CD4-positive, alpha-beta T cell treated with Interleukin-1 beta for 1 hour (primary cell): ENCODE measurements around the gene COL1A2.

Source experiments
- DNase-seq, 2 donors: peaks; one replicate each; pipeline ENCODE4 v3.0.0-alpha.2; 2020 to 2022

COL1A2 gene

GRCh38 chr7:94394437-94395140 is at the start of gene COL1A2:
Gene COL1A2, plus strand, starts transcription at chr7:94394895. Its CDS starts 137 bp downstream, at chr7:94395032.
- no peak for DNase-seq

- no peak for DNase-seq
Measured at GRCh38 chr7:94345907-94346306, 48.8 kb upstream of the COL1A2 start.

GRCh38 chr7:94348142-94348541 is 46.6 kb upstream of the COL1A2 start:
- DNase-seq: no peak

- DNase-seq: no peak
Measured at GRCh38 chr7:94350734-94351133, 44.0 kb upstream of the COL1A2 start.

GRCh38 chr7:94351703-94352102 is 43.0 kb upstream of the COL1A2 start:
- DNase-seq: no peak

GRCh38 chr7:94352887-94353286 is 41.8 kb upstream of the COL1A2 start:
- no peak for DNase-seq

GRCh38 chr7:94354953-94355352 is 39.7 kb upstream of the COL1A2 start:
- no peak for DNase-seq

- DNase-seq: no peak
Measured at GRCh38 chr7:94355454-94355853, 39.2 kb upstream of the COL1A2 start.

- no peak for DNase-seq
Measured at GRCh38 chr7:94357076-94357475, 37.6 kb upstream of the COL1A2 start.

- DNase-seq: no peak
Measured at GRCh38 chr7:94360926-94361325, 33.8 kb upstream of the COL1A2 start.

- DNase-seq: no peak
Measured at GRCh38 chr7:94362276-94362675, 32.4 kb upstream of the COL1A2 start.

- DNase-seq: no peak
Measured at GRCh38 chr7:94364816-94365215, 29.9 kb upstream of the COL1A2 start.

- DNase-seq: no peak
Measured at GRCh38 chr7:94366163-94366562, 28.5 kb upstream of the COL1A2 start.

- DNase-seq: no peak
Measured at GRCh38 chr7:94366832-94367231, 27.9 kb upstream of the COL1A2 start.

GRCh38 chr7:94367949-94368348 is 26.7 kb upstream of the COL1A2 start:
- DNase-seq: no peak

GRCh38 chr7:94368371-94368791 is 26.3 kb upstream of the COL1A2 start:
- DNase-seq: no peak

GRCh38 chr7:94374231-94374630 is 20.5 kb upstream of the COL1A2 start:
- DNase-seq: no peak

GRCh38 chr7:94374721-94375566 is 19.8 kb upstream of the COL1A2 start:
- DNase-seq: no peak

GRCh38 chr7:94375691-94376090 is 19.0 kb upstream of the COL1A2 start:
- no peak for DNase-seq

GRCh38 chr7:94376281-94376680 is 18.4 kb upstream of the COL1A2 start:
- DNase-seq: no peak

GRCh38 chr7:94378356-94378755 is 16.3 kb upstream of the COL1A2 start:
- DNase-seq: no peak

- no peak for DNase-seq
Measured at GRCh38 chr7:94380264-94380663, 14.4 kb upstream of the COL1A2 start.

GRCh38 chr7:94382132-94382531 is 12.6 kb upstream of the COL1A2 start:
- no peak for DNase-seq

GRCh38 chr7:94382746-94383145 is 11.9 kb upstream of the COL1A2 start:
- no peak for DNase-seq
